HepG2 (cell line): ENCODE data around the gene INSR. TPM values are rescaled to one million over a fixed set of nuclear protein-coding genes. Genes with fewer than 3 reads are reported as not detected.
A peak's percentile ranks its signal among the peaks of the same experiment; 100 is the strongest.

Experiments used
- ATRX ChIP-seq: sonication (generic); formaldehyde crosslinking; IDR thresholded peaks from 2 replicates; pipeline ENCODE4 v1.4.0; 2020; ENCODE audit warnings: missing genetic modification reagents, borderline replicate concordance
- CAMTA2 ChIP-seq: sonication (generic); formaldehyde crosslinking; IDR thresholded peaks from 2 replicates; pipeline ENCODE4 v1.4.0; 2020; ENCODE audit warnings: mild to moderate bottlenecking, missing genetic modification reagents, borderline replicate concordance
- DBP ChIP-seq: sonication (generic); formaldehyde crosslinking; IDR thresholded peaks from 2 replicates; pipeline ENCODE4 v1.4.0; 2020; ENCODE audit warnings: missing genetic modification reagents; ENCODE audit errors: not compliant biosample characterization
- DZIP1 ChIP-seq: sonication (generic); formaldehyde crosslinking; IDR thresholded peaks from 2 replicates; pipeline ENCODE4 v1.5.0; 2020; ENCODE audit warnings: mild to moderate bottlenecking, missing genetic modification reagents
- HCFC1 ChIP-seq: fragments of 150-350 bp; IDR thresholded peaks from 2 replicates; pipeline ENCODE4 v1.6.1; 2014; ENCODE audit warnings: low read depth, low read length
- HOXA9 ChIP-seq: sonication (generic); formaldehyde crosslinking; IDR thresholded peaks from 2 replicates; pipeline ENCODE4 v1.8.1; 2022; ENCODE audit warnings: missing genetic modification reagents, mild to moderate bottlenecking, moderate library complexity, borderline replicate concordance
- KLF16 ChIP-seq, 2 experiments: sonication (generic) in 1 of 2; formaldehyde crosslinking in 1 of 2; IDR thresholded peaks; 2 replicates each; pipeline versions ENCODE4 v1.6.1 to v1.8.0; 2016 to 2023; ENCODE audit warnings: missing genetic modification reagents in 2 of 2, missing compliant biosample characterization in 1 of 2
- PAF1 ChIP-seq: IDR thresholded peaks from 2 replicates; pipeline ENCODE4 v1.6.1; 2016; ENCODE audit warnings: missing genetic modification reagents, missing compliant biosample characterization
- PBX3 ChIP-seq: sonication (generic); formaldehyde crosslinking; IDR thresholded peaks from 2 replicates; pipeline ENCODE4 v1.8.1; 2023; ENCODE audit warnings: missing genetic modification reagents, inconsistent platforms, borderline replicate concordance
- PLRG1 ChIP-seq: fragments of 450-650 bp; conservative IDR thresholded peaks from 2 replicates; pipeline ENCODE4 v1.6.1; 2016
- RAD51 ChIP-seq: fragments of 450-650 bp; IDR thresholded peaks from 2 replicates; pipeline ENCODE4 v1.6.1; 2016; ENCODE audit warnings: borderline replicate concordance
- RXRA ChIP-seq: sonication (generic); formaldehyde crosslinking; IDR thresholded peaks from 2 replicates; pipeline ENCODE4 v1.5.1; 2020; ENCODE audit warnings: missing genetic modification reagents
- SAP130 ChIP-seq: IDR thresholded peaks from 2 replicates; pipeline ENCODE4 v1.6.1; 2016; ENCODE audit warnings: low read depth
- SMARCE1 ChIP-seq: fragments of 450-650 bp; IDR thresholded peaks from 2 replicates; pipeline ENCODE4 v1.6.1; 2017; ENCODE audit warnings: borderline replicate concordance
- TFAP4 ChIP-seq: sonication (generic); IDR thresholded peaks from 2 replicates; pipeline ENCODE4 v1.6.1; 2016; ENCODE audit warnings: low read depth, borderline replicate concordance
- TIGD3 ChIP-seq: sonication (generic); formaldehyde crosslinking; IDR thresholded peaks from 2 replicates; pipeline ENCODE4 v1.5.1; 2020; ENCODE audit warnings: mild to moderate bottlenecking, missing genetic modification reagents, borderline replicate concordance
- ZHX1 ChIP-seq: sonication (generic); formaldehyde crosslinking; IDR thresholded peaks from 2 replicates; pipeline ENCODE4 v1.8.1; 2022; ENCODE audit warnings: low read depth, mild to moderate bottlenecking, missing genetic modification reagents
- ZNF225 ChIP-seq: sonication (generic); formaldehyde crosslinking; IDR thresholded peaks from 2 replicates; pipeline ENCODE4 v1.4.0; 2020; ENCODE audit warnings: mild to moderate bottlenecking, missing genetic modification reagents
- ZNF496 ChIP-seq: sonication (generic); formaldehyde crosslinking; IDR thresholded peaks from 2 replicates; pipeline ENCODE4 v1.8.1; 2023; ENCODE audit warnings: mild to moderate bottlenecking, moderate library complexity, missing genetic modification reagents; ENCODE audit not compliant: insufficient replicate concordance
- ZNF572 ChIP-seq: sonication (generic); formaldehyde crosslinking; IDR thresholded peaks from 2 replicates; pipeline ENCODE4 v1.5.1; 2020; ENCODE audit warnings: mild to moderate bottlenecking, missing genetic modification reagents
- polyA plus RNA-seq, 8 experiments: library from polyadenylated mRNA; depleted of rRNA in 3 of 8; stranded (reverse) in 7 of 8; unstranded in 1 of 8; fragments of >200 nt; fragmentation: Illumina TruSeq in 4 of 8; extraction: Trizol in 4 of 8; gene quantifications; 2 replicates each; pipeline versions ENCODE4 v1.2.1 to v1.2.3, GENCODE V29; 2011 to 2016; ENCODE audit warnings: low read depth in 4 of 8, missing spikeins in 1 of 8, mixed read lengths in 1 of 8; ENCODE audit not compliant: insufficient read depth in 1 of 8
- total RNA-seq, 5 experiments: library from RNA; depleted of rRNA; stranded (reverse); fragments of >200 nt; fragmentation: Illumina TruSeq; extraction: Trizol; gene quantifications; 2 replicates each; pipeline ENCODE4 v1.2.3, GENCODE V29; 2016; ENCODE audit warnings: low read depth in 1 of 5

Gene INSR
- total and polyA plus RNA-seq, 2 of the 13 experiments (the other 11 are each of a cell fraction or from before 2014, with no cell fraction given): 24.2 to 29.8 TPM

- TF ChIP-seq DBP (CRISPR knock-in tag) (peak; percentile 40), SMARCE1 (no peak), TFAP4 (peak; percentile 24; the same call in 1 of the 2 replicates), DZIP1 (CRISPR knock-in tag) (no peak), ZNF225 (CRISPR knock-in tag) (0 out of 2 replicates have a peak, but pooled peaks have one; percentile 34), PLRG1 (no peak), RAD51 (no peak), TIGD3 (CRISPR knock-in tag) (0 out of 2 replicates have a peak, but pooled peaks have one; percentile 55), SAP130 (CRISPR knock-in tag) (peak; percentile 69), ZNF572 (no peak), ZNF496 (CRISPR knock-in tag) (no peak), KLF16 (CRISPR knock-in tag; IDR thresholded peaks at IDR 0.05) (0 out of 4 replicates have a peak, but pooled peaks of 1 of the 2 experiments have one; percentile 17), PBX3 (CRISPR knock-in tag) (no peak), RXRA (peak; percentile 42; the same call in 1 of the 2 replicates), ATRX (CRISPR knock-in tag) (no peak), HCFC1 (no peak), CAMTA2 (CRISPR knock-in tag) (no peak), ZHX1 (CRISPR knock-in tag) (no peak), HOXA9 (0 out of 2 replicates have a peak, but pooled peaks have one; percentile 19), PAF1 (CRISPR knock-in tag) (no peak)
Measured at GRCh38 chr19:7197119-7197759, 97.0 kb downstream of the INSR start (continued).
